HT1080 (cell line): ENCODE results near the gene JAKMIP1. TPM values are rescaled to one million over a fixed set of nuclear protein-coding genes. Genes with fewer than 3 reads are reported as not detected.
"Not testable (repeated sequence)": the region's sequence is repeated elsewhere in the genome, so short reads cannot be mapped to it uniquely, and the experiment has no call there.

Source experiments
- DNase-seq: peaks from one replicate; pipeline ENCODE4 v3.0.0-alpha.2; 2015; ENCODE audit warnings: low read depth
- total RNA-seq: library from RNA; depleted of rRNA; stranded (reverse); fragments of >200 nt; shearing (Covaris generic); gene quantifications from 2 replicates; pipeline ENCODE4 v1.2.3, GENCODE V29; 2014

JAKMIP1 gene
- total RNA-seq, 1 experiment from 2014 or later: not detected

DNA sequence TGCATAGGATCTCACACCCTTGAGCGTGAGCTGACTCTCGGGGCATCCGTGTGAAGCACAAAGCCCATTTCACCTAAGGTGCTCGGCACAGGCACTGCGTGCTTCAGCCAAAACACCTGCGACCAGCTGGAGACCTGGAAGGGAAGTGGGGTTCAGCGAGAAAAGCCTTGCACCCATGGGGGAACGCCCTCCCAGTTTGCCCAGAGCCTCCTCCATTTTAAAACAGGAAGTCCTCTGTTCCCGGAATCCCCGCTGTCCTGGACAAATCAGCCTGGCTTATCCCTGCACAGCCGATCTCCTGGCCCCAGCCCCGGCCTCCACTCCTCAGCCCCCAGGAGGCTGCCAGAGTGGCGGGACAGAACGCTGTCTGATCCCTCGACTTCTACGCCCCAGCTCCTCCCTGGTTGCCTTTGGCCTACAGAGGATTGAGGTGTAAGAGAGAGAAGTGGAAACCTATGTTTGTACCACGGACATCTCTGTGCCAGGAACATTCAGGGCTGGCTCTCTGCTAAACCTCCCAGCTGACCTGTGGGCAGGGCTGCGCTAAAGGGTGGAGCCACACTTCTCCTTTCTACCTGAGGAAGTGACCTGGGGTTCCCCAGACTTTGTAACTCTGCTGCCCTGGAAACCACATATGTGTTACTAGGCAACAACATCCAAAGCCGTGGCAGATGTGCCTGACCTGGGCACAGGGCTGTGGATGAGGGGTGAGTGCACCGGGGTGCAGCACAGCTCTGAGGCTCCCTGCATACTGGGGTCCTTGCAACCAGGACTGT lies 178.3 kb downstream of the JAKMIP1 start:
- DNase-seq: no peak

DNA sequence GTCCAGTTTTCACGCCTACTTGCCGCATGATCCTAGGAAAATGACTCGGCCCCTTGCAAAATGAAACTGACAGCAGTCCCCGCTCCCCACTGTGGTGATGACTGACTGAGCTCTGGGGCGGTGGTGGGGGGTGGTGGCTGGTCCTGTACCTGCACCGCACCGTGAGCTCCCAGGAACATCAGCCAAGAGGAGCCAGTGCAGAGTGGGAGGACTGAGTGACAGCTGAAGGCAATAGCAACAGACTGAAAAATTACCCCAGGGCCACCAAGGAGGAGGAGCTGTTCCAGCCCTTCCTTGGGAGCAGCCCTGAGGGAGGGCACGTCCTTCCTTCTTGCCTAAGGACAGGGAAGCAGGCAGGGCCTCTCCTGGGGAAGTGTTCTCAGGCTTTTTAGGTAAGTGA lies 179.7 kb downstream of the JAKMIP1 start:
- no peak for DNase-seq

DNA sequence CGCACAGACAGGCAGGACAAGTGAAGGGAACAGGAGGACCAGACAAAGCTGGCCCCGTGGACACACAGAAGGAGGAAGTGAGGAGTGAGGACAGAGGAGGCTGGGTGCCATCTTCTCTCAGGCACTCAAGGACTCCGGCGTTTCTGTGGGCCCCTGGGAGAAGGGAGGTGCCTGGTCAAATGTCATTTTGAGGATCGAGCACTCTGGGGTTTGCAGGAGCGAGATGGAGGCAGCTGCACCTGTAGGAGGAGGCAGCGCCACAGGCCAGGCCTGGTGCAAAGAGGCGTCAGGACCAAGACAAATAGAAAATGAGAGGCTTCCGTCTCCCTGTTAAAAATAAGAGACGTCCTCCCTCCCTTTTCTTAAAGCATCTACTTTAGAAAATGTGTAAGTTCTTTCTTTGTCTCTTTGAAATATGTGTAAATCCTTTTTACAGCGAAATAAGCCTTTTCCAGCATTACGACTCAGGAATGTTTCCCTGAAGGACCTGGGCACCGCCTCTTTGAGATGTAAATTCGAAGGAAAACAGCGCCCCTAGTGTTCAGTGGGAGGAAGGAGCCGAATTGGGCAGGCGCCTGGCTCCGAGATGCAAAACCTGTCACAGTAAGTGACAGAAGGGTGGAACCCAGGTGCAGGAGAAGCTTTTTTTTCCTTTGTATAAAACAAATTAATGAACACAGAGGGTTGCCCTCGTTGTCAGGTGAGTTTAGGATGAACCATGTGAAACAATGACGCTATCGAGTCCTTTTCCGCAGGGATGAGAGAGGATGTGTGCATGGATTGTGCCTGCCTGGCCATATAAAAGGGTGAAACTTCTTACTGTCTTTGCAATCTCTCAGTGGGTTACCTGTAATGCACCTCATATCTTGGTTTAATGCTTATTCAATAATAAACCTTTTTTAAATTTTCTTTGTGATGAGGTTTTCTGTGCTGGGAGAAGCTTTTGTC lies 180.8 kb downstream of the JAKMIP1 start:
- peak; percentile 31 for DNase-seq

GRCh38 chr4:6018331-6018730 lies 182.0 kb downstream of the JAKMIP1 start, which contains the start of gene C4orf50:
Gene C4orf50 (minus strand): TSS chr4:6018431.
- no peak for DNase-seq

DNA sequence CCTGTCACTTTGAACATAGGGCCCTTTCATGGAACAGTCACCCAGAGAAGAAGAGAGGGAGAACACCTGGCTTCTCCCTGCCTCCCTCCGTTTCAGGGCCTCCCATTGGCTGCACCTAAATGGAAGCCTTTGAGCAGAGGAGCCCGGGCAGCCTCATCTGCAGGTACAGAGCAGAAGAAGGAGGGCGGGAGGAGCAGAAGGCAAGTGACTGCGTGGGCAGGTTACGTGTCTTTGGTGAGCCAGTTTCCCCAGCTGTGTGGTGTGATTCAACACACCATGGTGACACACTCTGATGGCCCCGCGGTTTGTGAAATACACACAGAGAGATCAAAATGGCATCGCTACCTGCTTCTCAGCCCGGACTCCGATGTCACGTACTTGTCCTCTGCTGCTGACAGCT lies 182.5 kb downstream of the JAKMIP1 start:
- DNase-seq: no peak

GRCh38 chr4:6017030-6017429 lies 183.3 kb downstream of the JAKMIP1 start:
- DNase-seq: no peak

GRCh38 chr4:6013564-6013963 lies 186.8 kb downstream of the JAKMIP1 start:
- no peak for DNase-seq

- DNase-seq: no peak
Observed at GRCh38 chr4:6012200-6012599, 188.1 kb downstream of the JAKMIP1 start.

GRCh38 chr4:6011686-6012085 lies 188.7 kb downstream of the JAKMIP1 start:
- peak; percentile 23 for DNase-seq

DNA sequence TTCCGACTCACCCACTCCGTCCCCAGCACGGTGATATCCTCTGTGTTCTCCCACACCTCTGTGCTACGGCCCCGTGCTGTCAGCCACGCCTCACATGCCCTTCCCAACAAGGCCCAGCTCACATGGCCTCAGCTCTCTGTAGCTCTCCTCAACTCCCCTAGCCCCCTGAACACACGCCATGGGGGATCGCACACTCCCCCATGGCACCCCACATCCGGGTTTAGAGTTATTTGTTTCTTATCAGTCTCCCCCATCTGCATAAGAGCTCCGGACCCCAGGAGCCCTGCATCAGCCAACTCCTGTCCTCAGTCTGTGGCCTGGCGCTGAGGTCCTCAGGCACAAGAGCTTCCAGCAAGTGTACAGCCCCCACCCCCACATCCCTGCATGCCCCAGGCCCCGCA lies 189.1 kb downstream of the JAKMIP1 start:
- DNase-seq: no peak

DNA sequence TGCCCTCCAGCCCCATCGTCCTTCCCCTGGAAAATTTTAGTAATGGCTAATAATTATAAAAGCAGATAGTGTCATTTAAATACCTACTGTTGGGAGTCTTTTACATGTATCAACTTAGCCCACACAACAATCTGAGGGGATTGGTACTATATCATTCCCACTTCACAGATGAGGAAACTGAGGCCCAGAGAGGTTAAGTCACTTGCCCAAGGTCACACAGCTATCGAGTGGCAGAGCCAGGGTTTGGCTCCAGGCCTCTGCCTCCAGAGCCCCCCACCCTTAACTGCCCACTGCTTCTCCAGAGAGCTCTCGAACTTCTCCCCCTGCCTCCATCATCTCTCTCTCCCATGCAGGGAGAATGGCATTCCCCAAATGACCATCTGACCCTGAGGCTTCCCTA lies 189.6 kb downstream of the JAKMIP1 start:
- no peak for DNase-seq

DNA sequence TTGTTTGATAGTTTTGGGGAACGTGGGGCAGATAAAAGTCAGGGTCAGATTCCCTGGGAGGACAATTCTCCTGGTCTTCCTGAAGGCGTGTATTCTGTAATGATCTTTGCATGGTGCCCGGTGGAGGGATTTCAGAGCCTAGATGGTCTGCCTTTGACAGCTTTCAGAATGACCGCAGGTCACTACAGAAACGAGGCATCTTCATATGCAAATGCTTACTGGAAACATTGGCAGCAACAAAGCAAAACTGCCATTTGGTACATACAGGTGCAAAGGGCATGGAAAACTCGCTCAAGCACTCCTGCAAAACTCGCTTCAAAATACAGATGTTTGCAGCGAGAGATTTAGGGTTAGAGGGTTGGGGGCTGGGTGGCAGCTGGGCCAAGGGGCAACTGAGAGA lies 190.9 kb downstream of the JAKMIP1 start:
- DNase-seq: no peak

DNA sequence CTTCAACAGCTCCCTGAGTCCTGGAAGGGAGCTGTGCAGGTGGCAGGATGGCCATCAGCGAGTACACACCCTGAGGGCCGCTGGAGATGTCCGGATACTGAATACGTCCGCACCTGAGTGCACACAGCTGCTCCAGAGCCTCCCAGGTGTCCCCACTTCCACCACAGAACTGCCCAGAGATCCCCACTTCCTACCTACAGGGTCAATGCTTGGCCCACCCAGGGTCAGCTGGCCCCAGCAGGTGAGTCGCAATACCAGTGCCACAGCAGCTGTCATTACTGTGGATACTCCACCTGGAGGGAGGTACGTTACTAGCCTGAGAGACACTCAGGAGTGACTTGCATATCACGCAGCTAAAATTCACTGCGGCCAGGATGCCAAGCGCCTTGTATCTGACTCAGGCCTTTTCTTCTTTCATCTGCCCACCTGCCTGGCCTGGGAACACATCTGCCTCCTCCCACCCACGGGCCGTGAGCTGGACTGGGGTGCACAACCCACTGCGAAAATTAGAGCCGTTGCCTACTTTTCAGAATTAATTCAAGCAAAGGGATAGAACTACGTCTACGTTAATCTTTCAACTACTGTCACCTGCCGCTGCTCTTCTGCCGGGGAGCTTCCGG lies 191.5 kb downstream of the JAKMIP1 start:
- no peak for DNase-seq

GRCh38 chr4:6008092-6008551 lies 192.2 kb downstream of the JAKMIP1 start:
- no peak for DNase-seq

GRCh38 chr4:6005175-6005574 lies 195.2 kb downstream of the JAKMIP1 start:
- DNase-seq: no peak

- DNase-seq: not testable (repeated sequence)
Observed at GRCh38 chr4:6003485-6003884, 196.9 kb downstream of the JAKMIP1 start.

DNA sequence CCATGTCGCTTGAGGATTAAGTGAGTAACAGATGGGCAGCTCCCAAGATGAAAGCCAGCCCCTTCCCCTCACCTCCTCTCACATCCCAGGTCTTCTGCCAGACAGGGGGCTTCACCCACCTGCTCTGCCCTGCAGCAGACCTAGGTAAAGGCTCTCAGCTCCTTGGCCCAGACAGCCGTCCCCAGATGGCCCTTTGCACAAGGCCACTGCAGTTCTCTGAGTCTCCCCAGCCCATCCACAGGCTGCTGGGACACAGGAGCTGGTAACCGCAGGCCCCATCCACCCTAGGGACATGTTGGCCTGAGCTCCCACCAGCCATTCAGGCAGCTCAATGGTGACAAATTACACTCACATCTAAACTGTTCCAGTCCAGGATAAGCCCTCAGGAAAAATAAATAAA lies 197.4 kb downstream of the JAKMIP1 start:
- DNase-seq: no peak

GRCh38 chr4:6002492-6002833 lies 197.9 kb downstream of the JAKMIP1 start:
- no peak for DNase-seq

DNA sequence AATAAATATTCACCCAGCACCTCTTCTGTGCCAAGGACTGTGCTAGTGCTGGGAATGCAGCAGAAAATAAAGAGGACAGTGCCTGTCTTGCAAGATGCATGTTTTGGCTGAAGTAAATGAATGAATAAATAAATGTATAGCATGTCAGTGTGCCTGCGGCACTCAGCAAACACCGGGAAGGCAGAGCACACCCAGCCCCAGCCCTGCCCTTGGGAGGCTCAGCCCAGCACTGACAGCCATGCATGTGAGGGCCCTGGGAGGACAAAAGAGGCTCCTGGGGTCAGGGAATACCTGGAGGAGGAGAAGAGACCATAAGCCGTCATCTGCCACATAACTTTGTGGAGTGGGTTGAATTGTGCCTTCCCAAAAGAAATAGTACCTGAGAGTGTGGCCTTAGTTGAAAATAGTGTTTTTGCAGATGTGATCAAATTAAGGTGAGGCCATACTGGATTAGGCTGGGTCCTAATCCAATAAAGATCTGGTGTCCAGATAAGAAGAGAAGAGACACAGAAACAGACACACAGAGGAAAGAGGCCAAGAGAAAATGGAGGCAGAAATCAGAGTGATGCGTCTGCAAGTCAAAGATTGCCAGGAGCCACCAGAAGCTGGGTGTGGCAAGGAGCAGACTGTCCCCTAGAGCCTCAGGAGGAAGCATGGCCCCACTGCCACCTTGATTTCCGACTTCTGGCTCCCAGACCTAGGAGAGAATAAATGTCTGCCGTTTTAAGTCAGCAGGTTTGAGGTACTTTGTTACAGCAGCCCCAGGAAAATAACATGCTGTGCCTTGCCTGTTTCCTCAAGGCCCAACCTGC lies 198.5 kb downstream of the JAKMIP1 start:
- no peak for DNase-seq

DNA sequence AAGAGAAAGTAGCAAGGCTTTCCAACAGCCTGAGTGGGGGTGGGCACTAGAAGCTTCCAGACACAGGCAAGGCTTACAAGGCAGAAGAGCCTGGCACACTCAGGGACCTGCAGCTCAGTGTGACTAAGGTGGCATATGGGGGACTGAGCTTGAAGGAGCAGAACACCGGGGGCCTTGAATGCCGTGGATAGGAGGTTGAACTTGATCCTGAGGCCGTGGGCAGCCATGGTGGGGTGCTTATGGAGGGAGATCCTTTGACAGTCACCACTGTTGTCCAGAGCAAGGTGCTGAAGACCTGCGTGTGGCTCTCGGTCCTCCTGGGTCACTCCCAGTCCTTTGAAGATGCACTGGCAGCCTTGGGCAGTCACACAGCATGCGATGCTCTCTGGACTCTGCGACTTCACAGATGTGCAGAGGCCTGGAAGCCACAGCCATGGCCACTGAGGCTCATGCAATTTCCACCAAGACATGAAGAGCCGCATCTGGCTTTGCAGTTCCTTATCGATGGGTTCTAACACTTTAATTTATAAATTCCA lies 200.5 kb downstream of the JAKMIP1 start:
- no peak for DNase-seq

DNA sequence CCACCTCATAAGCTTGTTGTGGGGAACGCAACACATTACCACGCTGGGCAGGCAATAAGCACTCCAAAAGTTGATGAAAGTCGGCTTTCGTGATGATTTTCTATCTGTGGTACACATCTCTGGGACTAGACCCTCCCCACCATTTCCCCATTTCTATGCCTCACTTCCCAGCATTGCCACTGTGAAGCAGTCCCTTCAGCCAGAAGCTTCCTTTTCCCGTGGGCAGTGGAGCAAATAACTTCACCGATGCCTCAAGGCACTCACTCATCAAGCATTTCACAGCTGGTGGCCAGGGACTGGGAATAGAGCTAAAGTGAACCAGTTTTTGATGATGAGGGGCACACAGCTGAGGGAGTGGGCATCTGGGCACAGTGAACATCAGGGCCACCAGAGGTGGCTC lies 201.0 kb downstream of the JAKMIP1 start:
- no peak for DNase-seq
